Measurements from ENCODE around the gene HEPACAM2.

HEPACAM2 gene

DNA sequence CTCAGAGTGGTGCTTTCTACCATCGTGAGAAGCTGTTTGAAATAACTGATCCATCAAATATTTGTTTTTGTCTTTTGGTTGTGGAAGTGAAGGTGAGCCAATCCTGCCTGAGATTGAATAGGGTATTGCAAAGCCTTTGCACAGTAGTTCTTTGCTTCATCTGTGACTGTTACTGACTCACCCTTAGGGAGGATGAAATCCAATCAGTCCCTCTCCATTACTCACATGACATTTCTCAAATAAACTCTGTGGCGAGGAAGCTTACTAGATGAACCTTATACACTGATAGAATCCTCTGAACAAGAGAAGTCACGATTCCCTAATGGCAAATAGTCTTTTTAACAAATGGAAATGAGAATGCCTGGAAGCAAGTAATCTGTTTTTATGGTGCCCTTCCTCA, 31.9 kb downstream of the HEPACAM2 start:
- Histone ChIP-seq H3K79me2 (ENCODE audit: low read length) (no peaks in the 10 kb centered on the region), H3K27me3 (ENCODE audit: low read depth, low read length) (peaks cover 31% of the 10 kb centered on the region), H4K20me1 (ENCODE audit: insufficient read depth, low read length) (no peaks in the 10 kb centered on the region), H3K9ac (ENCODE audit: low read length) (no peak overlapping the region), H3K4me3 (ENCODE audit: low read length) (no peak overlapping the region), H3K9me3 (ENCODE audit: insufficient read depth, low read length) (no peaks in the 10 kb centered on the region), H3K36me3 (replicated peaks; ENCODE audit: low read depth, low read length) (no peaks in the 10 kb centered on the region), H3K27ac (ENCODE audit: low read length) (no peak overlapping the region), H3K4me2 (ENCODE audit: low read length) (no peak overlapping the region), H2AFZ (ENCODE audit: low read depth, low read length) (no peak overlapping the region), H3K4me1 (ENCODE audit: low read length) (peaks cover 18% of the 10 kb centered on the region)
- TF ChIP-seq, protein P1, sequence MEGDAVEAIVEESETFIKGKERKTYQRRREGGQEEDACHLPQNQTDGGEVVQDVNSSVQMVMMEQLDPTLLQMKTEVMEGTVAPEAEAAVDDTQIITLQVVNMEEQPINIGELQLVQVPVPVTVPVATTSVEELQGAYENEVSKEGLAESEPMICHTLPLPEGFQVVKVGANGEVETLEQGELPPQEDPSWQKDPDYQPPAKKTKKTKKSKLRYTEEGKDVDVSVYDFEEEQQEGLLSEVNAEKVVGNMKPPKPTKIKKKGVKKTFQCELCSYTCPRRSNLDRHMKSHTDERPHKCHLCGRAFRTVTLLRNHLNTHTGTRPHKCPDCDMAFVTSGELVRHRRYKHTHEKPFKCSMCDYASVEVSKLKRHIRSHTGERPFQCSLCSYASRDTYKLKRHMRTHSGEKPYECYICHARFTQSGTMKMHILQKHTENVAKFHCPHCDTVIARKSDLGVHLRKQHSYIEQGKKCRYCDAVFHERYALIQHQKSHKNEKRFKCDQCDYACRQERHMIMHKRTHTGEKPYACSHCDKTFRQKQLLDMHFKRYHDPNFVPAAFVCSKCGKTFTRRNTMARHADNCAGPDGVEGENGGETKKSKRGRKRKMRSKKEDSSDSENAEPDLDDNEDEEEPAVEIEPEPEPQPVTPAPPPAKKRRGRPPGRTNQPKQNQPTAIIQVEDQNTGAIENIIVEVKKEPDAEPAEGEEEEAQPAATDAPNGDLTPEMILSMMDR (IDR thresholded peaks at IDR 0.05; ENCODE audit: low read depth, low read length) = no peak
- no peak for TF ChIP-seq EZH2phosphoT487 (IDR thresholded peaks at IDR 0.05; ENCODE audit: low read depth)

DNA sequence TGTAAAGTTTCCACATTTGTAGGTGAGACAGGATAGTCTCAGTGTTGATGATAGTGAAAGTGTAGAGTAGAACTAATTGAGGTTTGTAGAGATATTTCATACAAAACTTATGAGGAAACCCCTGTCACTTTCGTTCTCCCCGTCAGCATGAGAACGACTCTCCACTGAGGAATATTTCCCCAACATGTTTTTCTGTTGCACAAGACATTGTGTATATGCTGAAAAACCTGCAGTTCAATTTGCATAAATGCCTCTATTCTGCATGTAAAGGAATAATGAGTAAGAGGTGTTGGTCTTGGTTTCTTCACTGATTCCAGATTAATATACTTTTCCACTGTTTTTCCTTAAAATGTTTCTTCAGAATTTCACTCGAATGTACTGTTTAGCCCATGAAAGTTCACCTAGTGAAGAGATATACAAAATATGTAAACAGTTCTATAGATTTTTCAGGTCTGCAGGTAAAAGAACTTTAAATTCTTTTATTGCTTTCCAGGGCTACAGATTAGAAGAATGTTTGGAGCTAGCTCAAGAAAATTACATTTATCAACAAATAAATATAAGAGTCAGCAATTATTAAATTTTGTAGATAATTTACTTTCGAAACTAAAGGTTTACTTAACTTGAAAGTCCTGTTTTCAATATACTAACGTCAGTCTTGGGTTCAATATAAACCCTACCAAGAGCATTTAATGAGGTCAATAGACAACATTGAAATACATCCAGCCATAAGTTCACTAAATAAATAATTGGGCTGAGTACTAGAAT, 37.2 kb downstream of the HEPACAM2 start:
- H2AFZ ChIP-seq (ENCODE audit: low read depth, low read length) = no peak overlapping the region
- no peak overlapping the region for H3K27ac ChIP-seq (ENCODE audit: low read length)
- no peaks in the 10 kb centered on the region for H3K9me3 ChIP-seq (ENCODE audit: insufficient read depth, low read length)
- no peaks in the 10 kb centered on the region for H4K20me1 ChIP-seq (ENCODE audit: insufficient read depth, low read length)
- H3K79me2 ChIP-seq (ENCODE audit: low read length) = no peaks in the 10 kb centered on the region
- no peak overlapping the region for H3K9ac ChIP-seq (ENCODE audit: low read length)
- H3K4me2 ChIP-seq (ENCODE audit: low read length) = peak overlapping the region; percentile 56
- H3K4me3 ChIP-seq (ENCODE audit: low read length) = peak overlapping the region; percentile 44
- TF ChIP-seq EZH2phosphoT487 (IDR thresholded peaks at IDR 0.05; ENCODE audit: low read depth) = no peak
- TF ChIP-seq, protein P1 (IDR thresholded peaks at IDR 0.05; ENCODE audit: low read depth, low read length) = no peak
- H3K27me3 ChIP-seq (ENCODE audit: low read depth, low read length) = peaks cover 32% of the 10 kb centered on the region
- 0 out of 2 replicates have a peak, but pooled peaks cover 4% of the 10 kb centered on the region for H3K4me1 ChIP-seq (ENCODE audit: low read length)
- no peaks in the 10 kb centered on the region for H3K36me3 ChIP-seq (replicated peaks; ENCODE audit: low read depth, low read length)

DNA sequence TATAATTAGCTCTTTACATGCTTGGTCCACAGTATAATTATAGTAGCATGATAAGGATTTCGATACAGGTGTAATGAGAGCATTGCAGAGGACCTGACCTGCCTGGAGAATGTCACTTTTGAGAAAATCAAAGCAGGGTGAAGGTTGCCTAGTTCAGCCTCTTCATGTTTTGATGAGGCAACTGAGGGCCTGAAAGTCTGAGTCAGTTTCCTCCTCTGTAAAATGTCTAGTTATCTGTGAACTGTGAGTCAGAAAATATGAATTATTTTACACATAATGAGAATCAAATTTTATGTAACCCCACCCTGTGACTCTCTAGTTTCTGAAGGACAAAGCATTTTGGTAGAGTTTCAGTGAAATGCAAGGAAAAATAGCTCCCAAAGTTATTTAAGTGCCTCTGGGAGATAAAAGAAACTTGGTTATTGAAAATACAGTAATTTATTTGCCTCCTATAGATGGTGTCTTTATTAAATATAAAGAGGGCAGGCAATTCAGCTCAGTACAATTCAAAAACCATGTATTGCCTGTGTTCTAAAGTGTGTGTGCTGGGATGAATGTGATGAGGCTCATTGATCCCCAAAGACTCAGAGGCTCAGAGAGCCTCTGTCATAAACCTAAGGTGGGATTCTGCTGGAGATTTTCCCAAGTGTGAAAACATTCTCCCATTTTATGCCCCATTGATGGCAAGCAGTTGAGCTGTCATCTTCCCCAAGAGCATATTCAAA, 40.8 kb downstream of the HEPACAM2 start:
- Histone ChIP-seq H2AFZ (ENCODE audit: low read depth, low read length) (no peak overlapping the region), H4K20me1 (ENCODE audit: insufficient read depth, low read length) (no peaks in the 10 kb centered on the region), H3K27ac (ENCODE audit: low read length) (no peak overlapping the region), H3K4me2 (ENCODE audit: low read length) (no peak overlapping the region), H3K4me1 (ENCODE audit: low read length) (0 out of 2 replicates have a peak, but pooled peaks cover 4% of the 10 kb centered on the region), H3K27me3 (ENCODE audit: low read depth, low read length) (peaks cover 9% of the 10 kb centered on the region), H3K9ac (ENCODE audit: low read length) (no peak overlapping the region), H3K36me3 (replicated peaks; ENCODE audit: low read depth, low read length) (no peaks in the 10 kb centered on the region), H3K4me3 (ENCODE audit: low read length) (no peak overlapping the region), H3K9me3 (ENCODE audit: insufficient read depth, low read length) (no peaks in the 10 kb centered on the region), H3K79me2 (ENCODE audit: low read length) (no peaks in the 10 kb centered on the region)
- no peak for TF ChIP-seq EZH2phosphoT487 (IDR thresholded peaks at IDR 0.05; ENCODE audit: low read depth)
- TF ChIP-seq, protein P1 (IDR thresholded peaks at IDR 0.05; ENCODE audit: low read depth, low read length) = no peak

DNA sequence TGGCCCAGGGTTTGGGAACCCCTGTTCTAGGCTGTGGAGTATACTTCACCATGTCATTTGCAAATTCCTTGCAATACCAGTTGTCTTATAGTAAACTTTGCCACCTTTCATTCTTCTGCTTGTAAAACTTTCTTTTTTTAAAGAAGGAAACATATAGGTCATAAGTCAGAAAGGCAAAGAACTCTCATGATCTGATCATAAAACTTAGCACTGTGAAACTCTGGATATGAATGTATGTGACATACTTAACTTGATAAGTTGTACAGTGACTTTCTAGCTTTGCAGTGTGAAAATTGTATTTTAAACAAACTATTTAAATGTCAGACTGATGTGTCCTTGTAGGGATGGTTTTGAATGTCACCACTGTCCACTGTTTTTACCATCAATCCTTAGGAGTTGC, 47.1 kb downstream of the HEPACAM2 start:
- H3K9me3 ChIP-seq (ENCODE audit: insufficient read depth, low read length) = no peaks in the 10 kb centered on the region
- no peak overlapping the region for H3K27ac ChIP-seq (ENCODE audit: low read length)
- H3K4me2 ChIP-seq (ENCODE audit: low read length) = no peak overlapping the region
- no peak overlapping the region for H3K9ac ChIP-seq (ENCODE audit: low read length)
- TF ChIP-seq EZH2phosphoT487 (IDR thresholded peaks at IDR 0.05; ENCODE audit: low read depth) = no peak
- peak overlapping the region; percentile 27; the same call in 1 of the 2 replicates for H2AFZ ChIP-seq (ENCODE audit: low read depth, low read length)
- no peaks in the 10 kb centered on the region for H3K79me2 ChIP-seq (ENCODE audit: low read length)
- H3K4me3 ChIP-seq (ENCODE audit: low read length) = no peak overlapping the region
- H4K20me1 ChIP-seq (ENCODE audit: insufficient read depth, low read length) = no peaks in the 10 kb centered on the region
- H3K27me3 ChIP-seq (ENCODE audit: low read depth, low read length) = no peaks in the 10 kb centered on the region
- no peaks in the 10 kb centered on the region for H3K36me3 ChIP-seq (replicated peaks; ENCODE audit: low read depth, low read length)
- peaks cover 10% of the 10 kb centered on the region for H3K4me1 ChIP-seq (ENCODE audit: low read length)

All from OCI-LY3 (cell line).